Measurements from ENCODE around the gene MEPCE.

GRCh38 chr7:100400656-100401055 lies 29.0 kb upstream of the MEPCE start:
- peak; percentile 40; the same call in 1 of the 2 replicates for TF ChIP-seq CTCF (IDR thresholded peaks at IDR 0.05)
- TF ChIP-seq TCF7L2 (IDR thresholded peaks at IDR 0.05; ENCODE audit: low read depth, low read length), result no peak
- no peak for TF ChIP-seq SIN3A (IDR thresholded peaks at IDR 0.05; ENCODE audit: borderline replicate concordance, insufficient read depth, low read depth, low read length)
